OCI-LY3 (cell line): ENCODE data around the gene NDUFB2.
A peak's percentile ranks its signal among the peaks of the same experiment; 100 is the strongest.

Experiments used
- H2AFZ ChIP-seq: fragments of 200-600, 300-600 bp; shearing (Covaris generic); 2 replicates; pipeline ENCODE4 v1.6.0; 2014; ENCODE audit warnings: antibody characterized with exemption, low read depth, low read length
- H3K27ac ChIP-seq: fragments of 200-600, 300-600 bp; sonication (generic); 2 replicates; pipeline ENCODE4 v1.5.1; 2014; ENCODE audit warnings: mild to moderate bottlenecking, low read length, moderate library complexity, mixed read lengths
- H3K27me3 ChIP-seq: fragments of 200-600, 300-600 bp; sonication (generic); 2 replicates; pipeline ENCODE4 v1.6.1; 2014; ENCODE audit warnings: low read depth, low read length, mixed read lengths
- H3K36me3 ChIP-seq: fragments of 200-600, 300-600 bp; sonication (generic); replicated peaks from 2 replicates; pipeline ENCODE3; 2014; ENCODE audit warnings: low read depth, low read length, mixed read lengths
- H3K4me1 ChIP-seq: fragments of 300-600, 200-600 bp; sonication (generic); 2 replicates; pipeline ENCODE4 v1.6.1; 2014; ENCODE audit warnings: low read length, mixed read lengths
- H3K4me2 ChIP-seq: fragments of 200-600, 300-600 bp; sonication (generic); 2 replicates; pipeline ENCODE4 v1.6.1; 2014; ENCODE audit warnings: low read length, mixed read lengths
- H3K4me3 ChIP-seq: fragments of 300-600, 200-600 bp; sonication (generic); 2 replicates; pipeline ENCODE4 v1.5.1; 2014; ENCODE audit warnings: antibody characterized with exemption, mild to moderate bottlenecking, low read length, moderate library complexity
- H3K79me2 ChIP-seq: fragments of 300-600, 200-600 bp; shearing (Covaris generic); 2 replicates; pipeline ENCODE4 v1.6.1; 2014; ENCODE audit warnings: mild to moderate bottlenecking, low read length, mixed read lengths
- H3K9ac ChIP-seq: fragments of 300-600, 200-600 bp; shearing (Covaris generic); 2 replicates; pipeline ENCODE4 v1.6.0; 2014; ENCODE audit warnings: mild to moderate bottlenecking, low read length, moderate library complexity
- H3K9me3 ChIP-seq: fragments of 200-600, 300-600 bp; shearing (Covaris generic); 2 replicates; pipeline ENCODE4 v1.6.1; 2014; ENCODE audit warnings: low read length, mixed read lengths; ENCODE audit not compliant: insufficient read depth
- H4K20me1 ChIP-seq: fragments of 200-600, 300-600 bp; sonication (generic); 2 replicates; pipeline ENCODE4 v1.6.1; 2016; ENCODE audit warnings: low read length, mixed read lengths; ENCODE audit not compliant: insufficient read depth
- EZH2phosphoT487 ChIP-seq: fragments of 200-600 bp; shearing (Covaris generic); IDR thresholded peaks from 2 replicates; pipeline ENCODE4 v1.6.1; 2018; ENCODE audit warnings: antibody characterized with exemption, mixed run types, low read depth
- TF ChIP-seq, protein P1 (sequence below): fragments of 200-600, 300-600 bp; sonication (generic); IDR thresholded peaks from 2 replicates; pipeline ENCODE4 v1.5.1; 2014; ENCODE audit warnings: antibody characterized with exemption, low read length, low read depth

NDUFB2 gene

GRCh38 chr7:140655511-140656408 is 40.7 kb upstream of the NDUFB2 start:
- Histone ChIP-seq H3K4me3 (peak overlapping the region; percentile 56), H4K20me1 (no peaks in the 10 kb centered on the region), H3K4me1 (peaks cover 18% of the 10 kb centered on the region), H3K4me2 (peak overlapping the region; percentile 73), H2AFZ (no peak overlapping the region), H3K79me2 (no peaks in the 10 kb centered on the region), H3K27me3 (0 out of 2 replicates have a peak, but pooled peaks cover 12% of the 10 kb centered on the region), H3K9me3 (no peaks in the 10 kb centered on the region), H3K27ac (no peak overlapping the region), H3K9ac (no peak overlapping the region; the same call in 1 of the 2 replicates), H3K36me3 (no peaks in the 10 kb centered on the region)
- no peak for TF ChIP-seq EZH2phosphoT487
- TF ChIP-seq, protein P1, sequence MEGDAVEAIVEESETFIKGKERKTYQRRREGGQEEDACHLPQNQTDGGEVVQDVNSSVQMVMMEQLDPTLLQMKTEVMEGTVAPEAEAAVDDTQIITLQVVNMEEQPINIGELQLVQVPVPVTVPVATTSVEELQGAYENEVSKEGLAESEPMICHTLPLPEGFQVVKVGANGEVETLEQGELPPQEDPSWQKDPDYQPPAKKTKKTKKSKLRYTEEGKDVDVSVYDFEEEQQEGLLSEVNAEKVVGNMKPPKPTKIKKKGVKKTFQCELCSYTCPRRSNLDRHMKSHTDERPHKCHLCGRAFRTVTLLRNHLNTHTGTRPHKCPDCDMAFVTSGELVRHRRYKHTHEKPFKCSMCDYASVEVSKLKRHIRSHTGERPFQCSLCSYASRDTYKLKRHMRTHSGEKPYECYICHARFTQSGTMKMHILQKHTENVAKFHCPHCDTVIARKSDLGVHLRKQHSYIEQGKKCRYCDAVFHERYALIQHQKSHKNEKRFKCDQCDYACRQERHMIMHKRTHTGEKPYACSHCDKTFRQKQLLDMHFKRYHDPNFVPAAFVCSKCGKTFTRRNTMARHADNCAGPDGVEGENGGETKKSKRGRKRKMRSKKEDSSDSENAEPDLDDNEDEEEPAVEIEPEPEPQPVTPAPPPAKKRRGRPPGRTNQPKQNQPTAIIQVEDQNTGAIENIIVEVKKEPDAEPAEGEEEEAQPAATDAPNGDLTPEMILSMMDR: no peak

DNA sequence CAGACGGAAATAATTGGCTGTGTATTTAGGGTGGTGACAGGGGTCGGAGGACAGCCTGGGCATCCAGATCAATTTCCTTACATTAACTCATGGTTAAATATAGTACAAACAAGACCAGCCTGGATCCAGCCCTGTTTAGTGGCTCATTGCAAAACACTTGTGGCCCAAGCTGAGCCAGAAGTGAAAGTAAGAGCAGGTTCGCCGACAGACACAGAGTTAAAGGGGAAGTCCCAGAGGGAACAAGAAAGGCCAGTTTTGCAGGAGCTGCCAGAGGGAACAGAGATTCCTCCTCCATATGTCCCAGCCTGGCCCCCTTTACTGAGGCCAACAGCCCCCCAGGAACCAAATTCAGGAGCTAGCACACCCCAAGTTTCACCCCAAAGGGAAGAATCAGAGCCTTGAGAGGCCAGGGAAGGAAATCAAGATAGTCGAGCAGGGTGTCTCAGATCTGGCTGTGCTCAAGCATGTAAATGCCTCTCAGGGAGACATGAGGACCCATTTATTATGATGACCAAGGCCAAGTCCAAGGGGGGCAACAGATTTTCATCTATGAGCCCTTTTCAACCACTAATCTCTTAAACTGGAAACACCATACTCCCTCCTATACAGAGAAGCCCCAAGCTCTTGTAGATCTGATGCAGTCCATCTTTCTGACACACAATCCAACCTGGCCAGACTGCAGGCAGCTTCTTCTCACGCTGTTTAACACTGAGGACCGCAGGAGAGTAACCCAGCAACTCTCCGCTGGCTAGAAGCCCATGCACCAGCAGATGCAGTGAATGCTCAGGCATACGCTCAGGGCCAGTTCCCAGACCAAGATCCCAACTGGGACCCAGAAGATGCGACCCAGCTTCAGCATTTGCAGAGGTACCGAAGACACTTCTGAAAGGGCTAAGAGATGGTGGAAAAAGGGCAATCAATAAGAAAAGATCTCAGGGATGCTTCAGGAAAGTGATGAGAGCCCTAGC is 39.7 kb upstream of the NDUFB2 start:
- Histone ChIP-seq H3K27me3 (0 out of 2 replicates have a peak, but pooled peaks cover 8% of the 10 kb centered on the region), H3K36me3 (no peaks in the 10 kb centered on the region), H2AFZ (peak overlapping the region; percentile 58; the same call in 1 of the 2 replicates), H3K9ac (peak overlapping the region; percentile 6; the same call in 1 of the 2 replicates), H3K4me3 (peak overlapping the region; percentile 56), H3K79me2 (no peaks in the 10 kb centered on the region), H3K27ac (no peak overlapping the region), H3K9me3 (no peaks in the 10 kb centered on the region), H4K20me1 (no peaks in the 10 kb centered on the region), H3K4me2 (peak overlapping the region; percentile 73), H3K4me1 (peaks cover 18% of the 10 kb centered on the region)
- TF ChIP-seq, protein P1: no peak
- no peak for TF ChIP-seq EZH2phosphoT487

DNA sequence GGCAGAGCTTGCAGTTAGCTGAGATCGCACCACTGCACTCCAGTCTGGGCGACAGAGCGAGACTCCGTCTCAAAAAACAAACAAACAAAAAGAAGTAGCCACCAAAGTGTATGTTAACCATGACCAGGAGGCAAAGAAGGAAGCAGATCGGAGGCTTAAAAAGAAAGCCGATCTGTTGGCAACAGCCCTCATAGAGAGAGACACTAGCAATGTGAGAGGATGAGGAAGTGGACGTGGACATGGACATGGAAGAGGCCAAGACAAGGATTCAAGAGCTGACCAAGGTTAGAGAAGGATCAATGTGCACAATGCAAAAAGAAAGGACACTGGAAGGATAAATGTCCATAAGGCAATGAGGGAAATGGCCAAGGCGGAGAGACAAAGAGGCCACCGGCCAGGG is 38.6 kb upstream of the NDUFB2 start:
- H3K4me1 ChIP-seq: peaks cover 18% of the 10 kb centered on the region
- TF ChIP-seq, protein P1: no peak
- TF ChIP-seq EZH2phosphoT487: no peak
- 0 out of 2 replicates have a peak, but pooled peaks cover 7% of the 10 kb centered on the region for H3K27me3 ChIP-seq
- H3K36me3 ChIP-seq: no peaks in the 10 kb centered on the region
- H2AFZ ChIP-seq: no peak overlapping the region
- H4K20me1 ChIP-seq: no peaks in the 10 kb centered on the region
- no peaks in the 10 kb centered on the region for H3K79me2 ChIP-seq
- H3K4me2 ChIP-seq: no peak overlapping the region
- H3K9ac ChIP-seq: no peak overlapping the region
- H3K27ac ChIP-seq: no peak overlapping the region
- H3K9me3 ChIP-seq: no peaks in the 10 kb centered on the region
- H3K4me3 ChIP-seq: no peak overlapping the region
